WI38 (cell line): ENCODE measurements around the gene EHBP1.

Experiments
- H3K4me3 ChIP-seq: 2 replicates; pipeline ENCODE4 v1.5.1; 2011; ENCODE audit warnings: low read depth, mild to moderate bottlenecking, control low read depth, low read length
- CTCF ChIP-seq: IDR thresholded peaks from 2 replicates; pipeline ENCODE4 v1.5.1; 2012; ENCODE audit warnings: low read depth, mild to moderate bottlenecking, control low read depth, low read length

Gene EHBP1

GRCh38 chr2:62883629-62884028, 178.1 kb downstream of the EHBP1 start:
- no peak for TF ChIP-seq CTCF
- H3K4me3 ChIP-seq: no peak overlapping the region

- no peak for TF ChIP-seq CTCF
- no peak overlapping the region for H3K4me3 ChIP-seq
Observed at GRCh38 chr2:62884086-62884485, 178.6 kb downstream of the EHBP1 start.

- no peak overlapping the region for H3K4me3 ChIP-seq
- no peak for TF ChIP-seq CTCF
Observed at GRCh38 chr2:62884514-62884913, 179.0 kb downstream of the EHBP1 start.

GRCh38 chr2:62894966-62895631, 189.6 kb downstream of the EHBP1 start:
- TF ChIP-seq CTCF: no peak

GRCh38 chr2:62895632-62896009, 190.1 kb downstream of the EHBP1 start:
- TF ChIP-seq CTCF: no peak
- H3K4me3 ChIP-seq: no peak overlapping the region

More at GRCh38 chr2:62894966-62895631, 189.6 kb downstream of the EHBP1 start:
- H3K4me3 ChIP-seq: no peak overlapping the region

- TF ChIP-seq CTCF: no peak
Observed at GRCh38 chr2:62897187-62897827, 191.8 kb downstream of the EHBP1 start.

GRCh38 chr2:62904344-62904743, 198.8 kb downstream of the EHBP1 start:
- H3K4me3 ChIP-seq: no peak overlapping the region
- no peak for TF ChIP-seq CTCF

More at GRCh38 chr2:62897187-62897827, 191.8 kb downstream of the EHBP1 start:
- no peak overlapping the region for H3K4me3 ChIP-seq
